Ishikawa (cell line): ENCODE results near the gene NOX5.

ENCODE experiments used
- CEBPB ChIP-seq: IDR thresholded peaks from 2 replicates; pipeline ENCODE4 v1.6.1; 2012
- CREB1 ChIP-seq: IDR thresholded peaks from 2 replicates; pipeline ENCODE4 v1.6.1; 2012; ENCODE audit warnings: low read depth
- EGR1 ChIP-seq: IDR thresholded peaks from 2 replicates; pipeline ENCODE4 v1.6.1; 2012
- EP300 ChIP-seq: IDR thresholded peaks from 2 replicates; pipeline ENCODE4 v1.6.1; 2012; ENCODE audit warnings: borderline replicate concordance
- FOXM1 ChIP-seq: IDR thresholded peaks from 2 replicates; pipeline ENCODE4 v1.6.1; 2012; ENCODE audit warnings: low read depth, borderline replicate concordance
- MAX ChIP-seq: IDR thresholded peaks from 2 replicates; pipeline ENCODE4 v1.6.1; 2012
- NFIC ChIP-seq: IDR thresholded peaks from 2 replicates; pipeline ENCODE4 v1.6.1; 2012
- RAD21 ChIP-seq: IDR thresholded peaks from 2 replicates; pipeline ENCODE4 v1.6.1; 2012; ENCODE audit warnings: low read depth
- REST ChIP-seq: IDR thresholded peaks from 2 replicates; pipeline ENCODE4 v1.6.1; 2012; ENCODE audit warnings: low read depth, mild to moderate bottlenecking
- TAF1 ChIP-seq: IDR thresholded peaks from 2 replicates; pipeline ENCODE4 v1.6.1; 2012; ENCODE audit warnings: low read depth, mild to moderate bottlenecking
- TCF12 ChIP-seq: IDR thresholded peaks from 2 replicates; pipeline ENCODE4 v1.6.1; 2012; ENCODE audit warnings: low read depth
- TEAD4 ChIP-seq: IDR thresholded peaks from 2 replicates; pipeline ENCODE4 v1.6.1; 2012
- USF1 ChIP-seq: IDR thresholded peaks from 2 replicates; pipeline ENCODE4 v1.6.1; 2012
- YY1 ChIP-seq: IDR thresholded peaks from 2 replicates; pipeline ENCODE4 v1.6.1; 2012; ENCODE audit warnings: low read depth
- ZBTB7A ChIP-seq: IDR thresholded peaks from 2 replicates; pipeline ENCODE4 v1.6.1; 2012; ENCODE audit warnings: low read depth

The NOX5 gene

GRCh38 chr15:69038508-69038907 lies 24.0 kb downstream of the NOX5 start:
- TF ChIP-seq NFIC (no peak), CEBPB (no peak), YY1 (no peak), TEAD4 (no peak), REST (no peak), MAX (no peak), TAF1 (no peak), EGR1 (no peak), EP300 (no peak), TCF12 (no peak), FOXM1 (no peak), USF1 (no peak), RAD21 (no peak), CREB1 (no peak), ZBTB7A (no peak)

GRCh38 chr15:69039516-69040225 lies 25.2 kb downstream of the NOX5 start:
- TF ChIP-seq REST (no peak), TEAD4 (no peak)

GRCh38 chr15:69042531-69042930 lies 28.0 kb downstream of the NOX5 start:
- TF ChIP-seq TCF12 (no peak), NFIC (no peak), EP300 (no peak), TEAD4 (no peak), YY1 (no peak), FOXM1 (no peak), USF1 (no peak), MAX (no peak), EGR1 (no peak), REST (no peak), ZBTB7A (no peak), TAF1 (no peak), CREB1 (no peak), RAD21 (no peak), CEBPB (no peak)

GRCh38 chr15:69045802-69046201 lies 31.3 kb downstream of the NOX5 start:
- TF ChIP-seq ZBTB7A: no peak
- no peak for TF ChIP-seq TAF1
- no peak for TF ChIP-seq CEBPB
- no peak for TF ChIP-seq MAX
- no peak for TF ChIP-seq EP300

- TF ChIP-seq TCF12: no peak
Measured at GRCh38 chr15:69046781-69047180, 32.3 kb downstream of the NOX5 start.
